GM12865 (cell line): ENCODE results near the gene COQ5.
A peak's percentile ranks its signal among the peaks of the same experiment; 100 is the strongest.

Experiments
- DNase-seq: peaks from one replicate; pipeline ENCODE4 v3.0.0; 2010; ENCODE audit warnings: low read depth
- H3K4me3 ChIP-seq: 2 replicates; pipeline ENCODE4 v1.5.1; 2011; ENCODE audit warnings: mild to moderate bottlenecking, low read depth, low read length, control low read depth
- TF ChIP-seq, protein P1 (sequence below): IDR thresholded peaks from 2 replicates; pipeline ENCODE4 v1.5.1; 2011; ENCODE audit warnings: low read length, control low read depth, low read depth, inconsistent platforms; ENCODE audit not compliant: insufficient read depth; ENCODE audit errors: missing control alignments

Gene COQ5, protein sequence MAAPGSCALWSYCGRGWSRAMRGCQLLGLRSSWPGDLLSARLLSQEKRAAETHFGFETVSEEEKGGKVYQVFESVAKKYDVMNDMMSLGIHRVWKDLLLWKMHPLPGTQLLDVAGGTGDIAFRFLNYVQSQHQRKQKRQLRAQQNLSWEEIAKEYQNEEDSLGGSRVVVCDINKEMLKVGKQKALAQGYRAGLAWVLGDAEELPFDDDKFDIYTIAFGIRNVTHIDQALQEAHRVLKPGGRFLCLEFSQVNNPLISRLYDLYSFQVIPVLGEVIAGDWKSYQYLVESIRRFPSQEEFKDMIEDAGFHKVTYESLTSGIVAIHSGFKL

DNA sequence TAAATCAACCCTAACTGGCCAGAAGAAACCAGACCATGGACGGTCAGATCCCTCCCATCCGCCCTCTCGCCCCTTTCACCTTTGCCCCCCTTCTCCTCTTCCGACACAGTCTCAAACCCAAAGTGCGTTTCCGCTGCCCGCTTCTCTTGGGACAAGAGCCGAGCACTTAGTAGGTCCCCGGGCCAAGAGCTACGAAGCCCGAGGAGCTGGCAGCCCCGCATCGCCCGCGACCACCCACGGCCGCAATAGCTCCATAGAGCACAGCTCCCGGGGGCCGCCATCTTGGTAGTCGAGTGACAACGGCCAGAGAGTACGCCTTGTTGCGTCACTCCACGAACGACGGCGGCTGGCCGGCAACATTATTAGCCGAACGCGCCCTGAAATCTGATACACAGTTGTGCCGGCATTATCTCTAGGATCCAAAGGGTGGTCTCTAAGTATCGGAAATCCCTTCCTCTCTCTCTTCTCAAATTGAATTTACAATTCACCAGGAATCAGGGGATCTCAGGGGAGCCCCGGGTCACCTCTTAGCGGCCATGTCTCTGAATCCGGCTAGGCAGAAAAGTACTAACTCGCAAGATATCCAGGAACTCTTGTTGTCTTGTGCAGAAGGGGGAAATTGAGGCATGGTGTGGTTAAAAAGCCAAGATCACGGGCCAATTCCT is at the start of gene COQ5:
Gene COQ5, minus strand, starts transcription at position 298 of the 665 bp plus-strand sequence. Its CDS starts 17 bp downstream, at position 281.
- DNase-seq: peak; percentile 89
- TF ChIP-seq, protein P1, sequence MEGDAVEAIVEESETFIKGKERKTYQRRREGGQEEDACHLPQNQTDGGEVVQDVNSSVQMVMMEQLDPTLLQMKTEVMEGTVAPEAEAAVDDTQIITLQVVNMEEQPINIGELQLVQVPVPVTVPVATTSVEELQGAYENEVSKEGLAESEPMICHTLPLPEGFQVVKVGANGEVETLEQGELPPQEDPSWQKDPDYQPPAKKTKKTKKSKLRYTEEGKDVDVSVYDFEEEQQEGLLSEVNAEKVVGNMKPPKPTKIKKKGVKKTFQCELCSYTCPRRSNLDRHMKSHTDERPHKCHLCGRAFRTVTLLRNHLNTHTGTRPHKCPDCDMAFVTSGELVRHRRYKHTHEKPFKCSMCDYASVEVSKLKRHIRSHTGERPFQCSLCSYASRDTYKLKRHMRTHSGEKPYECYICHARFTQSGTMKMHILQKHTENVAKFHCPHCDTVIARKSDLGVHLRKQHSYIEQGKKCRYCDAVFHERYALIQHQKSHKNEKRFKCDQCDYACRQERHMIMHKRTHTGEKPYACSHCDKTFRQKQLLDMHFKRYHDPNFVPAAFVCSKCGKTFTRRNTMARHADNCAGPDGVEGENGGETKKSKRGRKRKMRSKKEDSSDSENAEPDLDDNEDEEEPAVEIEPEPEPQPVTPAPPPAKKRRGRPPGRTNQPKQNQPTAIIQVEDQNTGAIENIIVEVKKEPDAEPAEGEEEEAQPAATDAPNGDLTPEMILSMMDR: no peak

DNA sequence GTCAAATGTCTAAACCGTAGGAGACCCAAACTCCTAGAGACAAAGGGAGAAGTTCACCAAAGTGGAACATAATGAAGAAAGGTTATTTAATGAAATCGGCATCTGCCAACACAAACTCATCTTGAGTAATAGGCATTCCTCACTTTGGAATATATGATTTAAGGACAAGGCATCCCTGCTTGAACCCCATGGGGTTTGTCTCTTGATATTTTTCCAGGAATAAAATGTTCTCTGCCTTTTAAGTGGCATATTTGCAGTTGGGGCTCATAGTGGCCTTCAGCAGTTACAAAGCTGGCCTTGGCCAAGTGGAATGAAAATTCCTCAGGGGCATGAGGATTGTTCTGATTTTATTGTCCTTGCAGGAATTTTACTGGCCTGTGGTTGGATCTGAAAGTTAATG is 45.1 kb upstream of the COQ5 start:
- H3K4me3 ChIP-seq: no peak overlapping the region
- TF ChIP-seq, protein P1: no peak
- no peak for DNase-seq

More for the DNA sequence above, at the start of gene COQ5:
- peak within 1 kb of the TSS; percentile 82 for H3K4me3 ChIP-seq

DNA sequence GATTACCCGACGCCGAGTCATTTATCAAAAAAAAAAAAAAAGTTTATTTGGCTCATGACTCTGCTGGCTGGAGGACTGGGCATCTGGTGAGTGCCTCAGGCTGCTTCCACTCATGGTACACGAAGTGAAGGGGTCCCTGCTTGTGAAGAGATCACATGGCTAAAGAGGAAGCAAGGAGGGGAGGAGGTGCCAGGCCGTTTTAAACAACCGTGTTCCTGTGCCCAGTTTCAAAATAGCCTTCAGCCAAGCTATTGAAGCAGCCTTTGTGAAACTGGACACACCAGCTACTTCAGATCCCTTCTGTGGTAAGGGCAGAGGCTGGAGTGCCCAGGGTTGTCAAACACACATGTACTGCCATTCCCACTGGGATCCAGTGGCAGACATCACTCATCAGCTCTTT is 44.6 kb upstream of the COQ5 start:
- no peak for DNase-seq
- no peak overlapping the region for H3K4me3 ChIP-seq
- TF ChIP-seq, protein P1: no peak

DNA sequence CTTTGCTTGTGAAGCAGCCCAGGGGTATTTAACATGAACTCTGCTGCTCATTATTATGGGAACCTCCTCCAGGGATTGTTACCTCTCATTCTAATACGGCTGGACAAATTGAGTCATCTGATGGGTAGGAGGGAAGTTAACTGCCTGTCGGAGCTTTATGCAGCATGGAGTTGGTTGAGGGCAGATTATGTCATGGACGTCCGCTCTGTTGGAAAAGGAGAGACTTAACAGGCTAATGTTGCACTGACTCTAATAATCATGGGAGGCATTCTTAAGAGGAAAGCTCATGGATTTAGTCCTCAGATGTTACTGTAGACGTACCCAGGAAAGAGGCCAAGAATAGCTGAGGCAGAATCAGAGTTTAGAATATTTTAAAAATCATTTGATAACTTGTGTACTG is 42.3 kb upstream of the COQ5 start:
- H3K4me3 ChIP-seq: no peak overlapping the region
- TF ChIP-seq, protein P1: no peak
- no peak for DNase-seq

DNA sequence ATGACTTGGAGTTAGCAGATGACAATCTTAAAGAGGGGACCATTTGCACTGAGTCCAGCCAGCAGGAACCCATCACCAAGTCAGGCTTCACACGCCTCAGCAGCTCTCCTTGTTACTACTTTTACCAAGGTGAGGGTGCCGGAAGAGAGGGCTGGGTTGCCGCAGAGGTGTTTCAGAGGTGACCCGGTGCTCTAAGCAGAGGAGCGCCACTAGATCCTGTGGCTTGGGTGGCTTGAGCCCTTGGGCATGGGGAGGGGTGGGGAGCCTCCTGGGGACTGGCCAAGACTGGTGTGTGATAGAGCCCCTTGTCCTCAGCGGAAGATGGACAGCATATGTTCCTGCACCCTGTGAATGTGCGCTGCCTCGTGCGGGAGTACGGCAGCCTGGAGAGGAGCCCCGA is 34.5 kb upstream of the COQ5 start:
- DNase-seq: no peak
- H3K4me3 ChIP-seq: no peak overlapping the region
- TF ChIP-seq, protein P1: no peak

DNA sequence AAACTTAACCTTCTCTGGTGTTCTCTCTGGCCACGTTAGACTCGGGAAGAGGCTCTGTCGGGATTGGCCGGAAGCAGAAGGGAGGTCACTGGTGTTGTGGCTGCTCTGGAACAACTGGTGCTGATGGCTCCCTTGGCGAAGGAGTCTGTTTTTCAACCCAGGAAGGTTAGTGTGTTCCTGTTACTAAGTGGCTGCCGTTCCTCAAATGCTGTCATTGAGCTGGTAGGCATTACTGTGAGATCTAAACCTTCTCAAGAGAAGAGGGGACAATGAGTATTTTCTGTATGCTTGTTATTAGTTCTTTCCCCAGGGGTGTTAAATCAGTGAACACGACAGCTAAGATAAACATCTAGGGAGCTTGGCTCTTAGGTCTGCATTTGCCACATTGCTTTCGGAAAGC is 33.9 kb upstream of the COQ5 start:
- no peak overlapping the region for H3K4me3 ChIP-seq
- TF ChIP-seq, protein P1: no peak
- no peak for DNase-seq
